PC-3 (cell line): Measurements from ENCODE around the gene TRIM38.

Source experiments
- CTCF ChIP-seq: fragments of 300-600 bp; sonication (generic); conservative IDR thresholded peaks from 2 replicates; pipeline ENCODE4 v1.5.1; 2017; ENCODE audit warnings: antibody characterized with exemption, low read depth, mild to moderate bottlenecking, low read length
- EZH2phosphoT487 ChIP-seq: fragments of 300-600 bp; sonication (generic); IDR thresholded peaks from 2 replicates; pipeline ENCODE4 v1.6.1; 2018; ENCODE audit warnings: mild to moderate bottlenecking, antibody characterized with exemption, low read length, borderline replicate concordance

- no peak for TF ChIP-seq CTCF
- no peak for TF ChIP-seq EZH2phosphoT487
These were observed 64.4 kb downstream of the TRIM38 start for GRCh38 chr6:26026833-26027490.
